Measurements from ENCODE around the gene AHCTF1. TPM values are rescaled to one million over a fixed set of nuclear protein-coding genes. Genes with fewer than 3 reads are reported as not detected.

The AHCTF1 gene
- total and polyA plus RNA-seq, 2 experiments from 2014 or later, result 21.7 to 49.8 TPM

DNA sequence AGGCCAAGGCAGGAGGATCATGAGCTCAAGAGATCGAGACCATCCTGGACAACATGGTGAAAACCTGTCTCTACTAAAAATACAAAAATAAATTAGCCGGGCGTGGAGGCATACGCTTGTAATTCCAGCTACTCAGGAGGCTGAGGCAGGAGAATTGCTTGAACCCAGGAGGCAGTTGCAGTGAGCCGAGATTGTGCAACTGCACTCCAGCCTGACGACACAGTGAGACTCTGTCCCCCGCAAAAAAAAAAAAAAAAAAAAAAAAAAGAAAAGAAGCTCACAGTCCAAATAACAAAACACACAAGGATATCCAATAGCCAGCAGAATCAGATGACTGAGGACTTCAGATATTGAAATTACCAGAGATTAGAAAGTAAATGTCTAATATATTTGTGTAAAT, 11.8 kb downstream of the AHCTF1 start:
- H3K36me3 ChIP-seq (ENCODE audit: insufficient read depth), result peaks cover 16% of the 10 kb centered on the region
- H3K36me3 Mint-ChIP-seq (ENCODE audit: low read depth), result peaks cover 13% of the 10 kb centered on the region
- ATAC-seq, result no peak
- H3F3A ChIP-seq (replicated peaks; ENCODE audit: low read depth), result no peaks in the 10 kb centered on the region
- no peaks in the 10 kb centered on the region for H3K9me3 Mint-ChIP-seq
- no peaks in the 10 kb centered on the region for H3K27me3 Mint-ChIP-seq (ENCODE audit: insufficient read depth, low read depth, poor library complexity)
- H3K27ac ChIP-seq (ENCODE audit: low read depth), result no peak overlapping the region
- H3K27me3 ChIP-seq (ENCODE audit: insufficient read depth), result no peaks in the 10 kb centered on the region
- no peak overlapping the region for H3K4me2 ChIP-seq
- peaks cover 5% of the 10 kb centered on the region for H3K4me1 ChIP-seq (ENCODE audit: insufficient read depth)
- H2AFZ ChIP-seq, result no peak overlapping the region
- peaks cover 97% of the 10 kb centered on the region for H3K79me2 ChIP-seq (replicated peaks; ENCODE audit: insufficient read depth)
- H4K20me1 ChIP-seq (replicated peaks; ENCODE audit: insufficient read depth), result peaks cover 53% of the 10 kb centered on the region
- no peak overlapping the region for H3K4me3 Mint-ChIP-seq
- no peak for DNase-seq (ENCODE audit: low spot score)
- H3K4me1 Mint-ChIP-seq, result peaks cover 11% of the 10 kb centered on the region
- H3K4me3 ChIP-seq, result no peak overlapping the region
- no peaks in the 10 kb centered on the region for H3K9me2 ChIP-seq (ENCODE audit: insufficient read depth)
- H3K27ac Mint-ChIP-seq, result no peak overlapping the region
- no peak for TF ChIP-seq ZNF331 (CRISPR knock-in tag; IDR thresholded peaks at IDR 0.05; ENCODE audit: low read depth)
- TF ChIP-seq JUNB (IDR thresholded peaks at IDR 0.05; ENCODE audit: unreplicated experiment), result no peak
- no peak for TF ChIP-seq ZNF114 (CRISPR knock-in tag; IDR thresholded peaks at IDR 0.05)
- no peak for TF ChIP-seq NANOG (IDR thresholded peaks at IDR 0.05; ENCODE audit: borderline replicate concordance)
- no peak for TF ChIP-seq POLR2AphosphoS5 (IDR thresholded peaks at IDR 0.05; ENCODE audit: low read depth)
- TF ChIP-seq, protein P1, sequence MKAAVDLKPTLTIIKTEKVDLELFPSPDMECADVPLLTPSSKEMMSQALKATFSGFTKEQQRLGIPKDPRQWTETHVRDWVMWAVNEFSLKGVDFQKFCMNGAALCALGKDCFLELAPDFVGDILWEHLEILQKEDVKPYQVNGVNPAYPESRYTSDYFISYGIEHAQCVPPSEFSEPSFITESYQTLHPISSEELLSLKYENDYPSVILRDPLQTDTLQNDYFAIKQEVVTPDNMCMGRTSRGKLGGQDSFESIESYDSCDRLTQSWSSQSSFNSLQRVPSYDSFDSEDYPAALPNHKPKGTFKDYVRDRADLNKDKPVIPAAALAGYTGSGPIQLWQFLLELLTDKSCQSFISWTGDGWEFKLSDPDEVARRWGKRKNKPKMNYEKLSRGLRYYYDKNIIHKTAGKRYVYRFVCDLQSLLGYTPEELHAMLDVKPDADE (IDR thresholded peaks at IDR 0.05), result no peak
- TF ChIP-seq, protein P2, sequence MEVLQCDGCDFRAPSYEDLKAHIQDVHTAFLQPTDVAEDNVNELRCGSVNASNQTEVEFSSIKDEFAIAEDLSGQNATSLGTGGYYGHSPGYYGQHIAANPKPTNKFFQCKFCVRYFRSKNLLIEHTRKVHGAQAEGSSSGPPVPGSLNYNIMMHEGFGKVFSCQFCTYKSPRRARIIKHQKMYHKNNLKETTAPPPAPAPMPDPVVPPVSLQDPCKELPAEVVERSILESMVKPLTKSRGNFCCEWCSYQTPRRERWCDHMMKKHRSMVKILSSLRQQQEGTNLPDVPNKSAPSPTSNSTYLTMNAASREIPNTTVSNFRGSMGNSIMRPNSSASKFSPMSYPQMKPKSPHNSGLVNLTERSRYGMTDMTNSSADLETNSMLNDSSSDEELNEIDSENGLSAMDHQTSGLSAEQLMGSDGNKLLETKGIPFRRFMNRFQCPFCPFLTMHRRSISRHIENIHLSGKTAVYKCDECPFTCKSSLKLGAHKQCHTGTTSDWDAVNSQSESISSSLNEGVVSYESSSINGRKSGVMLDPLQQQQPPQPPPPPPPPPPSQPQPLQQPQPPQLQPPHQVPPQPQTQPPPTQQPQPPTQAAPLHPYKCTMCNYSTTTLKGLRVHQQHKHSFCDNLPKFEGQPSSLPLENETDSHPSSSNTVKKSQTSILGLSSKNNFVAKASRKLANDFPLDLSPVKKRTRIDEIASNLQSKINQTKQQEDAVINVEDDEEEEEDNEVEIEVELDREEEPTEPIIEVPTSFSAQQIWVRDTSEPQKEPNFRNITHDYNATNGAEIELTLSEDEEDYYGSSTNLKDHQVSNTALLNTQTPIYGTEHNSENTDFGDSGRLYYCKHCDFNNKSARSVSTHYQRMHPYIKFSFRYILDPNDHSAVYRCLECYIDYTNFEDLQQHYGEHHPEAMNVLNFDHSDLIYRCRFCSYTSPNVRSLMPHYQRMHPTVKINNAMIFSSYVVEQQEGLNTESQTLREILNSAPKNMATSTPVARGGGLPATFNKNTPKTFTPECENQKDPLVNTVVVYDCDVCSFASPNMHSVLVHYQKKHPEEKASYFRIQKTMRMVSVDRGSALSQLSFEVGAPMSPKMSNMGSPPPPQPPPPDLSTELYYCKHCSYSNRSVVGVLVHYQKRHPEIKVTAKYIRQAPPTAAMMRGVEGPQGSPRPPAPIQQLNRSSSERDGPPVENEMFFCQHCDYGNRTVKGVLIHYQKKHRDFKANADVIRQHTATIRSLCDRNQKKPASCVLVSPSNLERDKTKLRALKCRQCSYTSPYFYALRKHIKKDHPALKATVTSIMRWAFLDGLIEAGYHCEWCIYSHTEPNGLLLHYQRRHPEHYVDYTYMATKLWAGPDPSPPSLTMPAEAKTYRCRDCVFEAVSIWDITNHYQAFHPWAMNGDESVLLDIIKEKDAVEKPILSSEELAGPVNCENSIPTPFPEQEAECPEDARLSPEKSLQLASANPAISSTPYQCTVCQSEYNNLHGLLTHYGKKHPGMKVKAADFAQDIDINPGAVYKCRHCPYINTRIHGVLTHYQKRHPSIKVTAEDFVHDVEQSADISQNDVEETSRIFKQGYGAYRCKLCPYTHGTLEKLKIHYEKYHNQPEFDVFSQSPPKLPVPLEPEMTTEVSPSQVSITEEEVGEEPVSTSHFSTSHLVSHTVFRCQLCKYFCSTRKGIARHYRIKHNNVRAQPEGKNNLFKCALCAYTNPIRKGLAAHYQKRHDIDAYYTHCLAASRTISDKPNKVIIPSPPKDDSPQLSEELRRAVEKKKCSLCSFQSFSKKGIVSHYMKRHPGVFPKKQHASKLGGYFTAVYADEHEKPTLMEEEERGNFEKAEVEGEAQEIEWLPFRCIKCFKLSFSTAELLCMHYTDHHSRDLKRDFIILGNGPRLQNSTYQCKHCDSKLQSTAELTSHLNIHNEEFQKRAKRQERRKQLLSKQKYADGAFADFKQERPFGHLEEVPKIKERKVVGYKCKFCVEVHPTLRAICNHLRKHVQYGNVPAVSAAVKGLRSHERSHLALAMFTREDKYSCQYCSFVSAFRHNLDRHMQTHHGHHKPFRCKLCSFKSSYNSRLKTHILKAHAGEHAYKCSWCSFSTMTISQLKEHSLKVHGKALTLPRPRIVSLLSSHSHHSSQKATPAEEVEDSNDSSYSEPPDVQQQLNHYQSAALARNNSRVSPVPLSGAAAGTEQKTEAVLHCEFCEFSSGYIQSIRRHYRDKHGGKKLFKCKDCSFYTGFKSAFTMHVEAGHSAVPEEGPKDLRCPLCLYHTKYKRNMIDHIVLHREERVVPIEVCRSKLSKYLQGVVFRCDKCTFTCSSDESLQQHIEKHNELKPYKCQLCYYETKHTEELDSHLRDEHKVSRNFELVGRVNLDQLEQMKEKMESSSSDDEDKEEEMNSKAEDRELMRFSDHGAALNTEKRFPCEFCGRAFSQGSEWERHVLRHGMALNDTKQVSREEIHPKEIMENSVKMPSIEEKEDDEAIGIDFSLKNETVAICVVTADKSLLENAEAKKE (CRISPR knock-in tag; IDR thresholded peaks at IDR 0.05), result no peak
- TF ChIP-seq STAT1 (IDR thresholded peaks at IDR 0.05; ENCODE audit: unreplicated experiment), result no peak
- TF ChIP-seq EZH2 (IDR thresholded peaks at IDR 0.05; ENCODE audit: low read depth, unreplicated experiment), result no peak
- no peak for TF ChIP-seq EZH2phosphoT487 (IDR thresholded peaks at IDR 0.05; ENCODE audit: unreplicated experiment)
- no peak for TF ChIP-seq CREB1 (CRISPR knock-in tag; IDR thresholded peaks at IDR 0.05; ENCODE audit: low read depth)
- TF ChIP-seq, protein P3, sequence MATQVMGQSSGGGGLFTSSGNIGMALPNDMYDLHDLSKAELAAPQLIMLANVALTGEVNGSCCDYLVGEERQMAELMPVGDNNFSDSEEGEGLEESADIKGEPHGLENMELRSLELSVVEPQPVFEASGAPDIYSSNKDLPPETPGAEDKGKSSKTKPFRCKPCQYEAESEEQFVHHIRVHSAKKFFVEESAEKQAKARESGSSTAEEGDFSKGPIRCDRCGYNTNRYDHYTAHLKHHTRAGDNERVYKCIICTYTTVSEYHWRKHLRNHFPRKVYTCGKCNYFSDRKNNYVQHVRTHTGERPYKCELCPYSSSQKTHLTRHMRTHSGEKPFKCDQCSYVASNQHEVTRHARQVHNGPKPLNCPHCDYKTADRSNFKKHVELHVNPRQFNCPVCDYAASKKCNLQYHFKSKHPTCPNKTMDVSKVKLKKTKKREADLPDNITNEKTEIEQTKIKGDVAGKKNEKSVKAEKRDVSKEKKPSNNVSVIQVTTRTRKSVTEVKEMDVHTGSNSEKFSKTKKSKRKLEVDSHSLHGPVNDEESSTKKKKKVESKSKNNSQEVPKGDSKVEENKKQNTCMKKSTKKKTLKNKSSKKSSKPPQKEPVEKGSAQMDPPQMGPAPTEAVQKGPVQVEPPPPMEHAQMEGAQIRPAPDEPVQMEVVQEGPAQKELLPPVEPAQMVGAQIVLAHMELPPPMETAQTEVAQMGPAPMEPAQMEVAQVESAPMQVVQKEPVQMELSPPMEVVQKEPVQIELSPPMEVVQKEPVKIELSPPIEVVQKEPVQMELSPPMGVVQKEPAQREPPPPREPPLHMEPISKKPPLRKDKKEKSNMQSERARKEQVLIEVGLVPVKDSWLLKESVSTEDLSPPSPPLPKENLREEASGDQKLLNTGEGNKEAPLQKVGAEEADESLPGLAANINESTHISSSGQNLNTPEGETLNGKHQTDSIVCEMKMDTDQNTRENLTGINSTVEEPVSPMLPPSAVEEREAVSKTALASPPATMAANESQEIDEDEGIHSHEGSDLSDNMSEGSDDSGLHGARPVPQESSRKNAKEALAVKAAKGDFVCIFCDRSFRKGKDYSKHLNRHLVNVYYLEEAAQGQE (IDR thresholded peaks at IDR 0.05; ENCODE audit: unreplicated experiment), result no peak
- TF ChIP-seq, protein P4, sequence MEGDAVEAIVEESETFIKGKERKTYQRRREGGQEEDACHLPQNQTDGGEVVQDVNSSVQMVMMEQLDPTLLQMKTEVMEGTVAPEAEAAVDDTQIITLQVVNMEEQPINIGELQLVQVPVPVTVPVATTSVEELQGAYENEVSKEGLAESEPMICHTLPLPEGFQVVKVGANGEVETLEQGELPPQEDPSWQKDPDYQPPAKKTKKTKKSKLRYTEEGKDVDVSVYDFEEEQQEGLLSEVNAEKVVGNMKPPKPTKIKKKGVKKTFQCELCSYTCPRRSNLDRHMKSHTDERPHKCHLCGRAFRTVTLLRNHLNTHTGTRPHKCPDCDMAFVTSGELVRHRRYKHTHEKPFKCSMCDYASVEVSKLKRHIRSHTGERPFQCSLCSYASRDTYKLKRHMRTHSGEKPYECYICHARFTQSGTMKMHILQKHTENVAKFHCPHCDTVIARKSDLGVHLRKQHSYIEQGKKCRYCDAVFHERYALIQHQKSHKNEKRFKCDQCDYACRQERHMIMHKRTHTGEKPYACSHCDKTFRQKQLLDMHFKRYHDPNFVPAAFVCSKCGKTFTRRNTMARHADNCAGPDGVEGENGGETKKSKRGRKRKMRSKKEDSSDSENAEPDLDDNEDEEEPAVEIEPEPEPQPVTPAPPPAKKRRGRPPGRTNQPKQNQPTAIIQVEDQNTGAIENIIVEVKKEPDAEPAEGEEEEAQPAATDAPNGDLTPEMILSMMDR (conservative IDR thresholded peaks at IDR 0.05; ENCODE audit: low read depth in 2 of 2), result no peak

All from GM23338 (cell line).